HUES48 (cell line): Measurements from ENCODE around the gene NDUFB7.
"Not testable (repeated sequence)": the region's sequence is repeated elsewhere in the genome, so short reads cannot be mapped to it uniquely, and the experiment has no call there.

Source experiments
- H3K27ac ChIP-seq: one replicate; pipeline ENCODE4 v1.7.0; 2013; ENCODE audit warnings: low read depth, low read length, inconsistent platforms
- H3K27me3 ChIP-seq: 2 replicates; pipeline ENCODE4 v1.6.1; 2013; ENCODE audit warnings: mild to moderate bottlenecking, low read length; ENCODE audit not compliant: control insufficient read depth, insufficient read depth
- H3K36me3 ChIP-seq: 2 replicates; pipeline ENCODE4 v1.6.1; 2013; ENCODE audit warnings: low read length; ENCODE audit not compliant: control insufficient read depth, insufficient read depth
- H3K4me1 ChIP-seq: 2 replicates; pipeline ENCODE4 v1.6.1; 2013; ENCODE audit warnings: mild to moderate bottlenecking, low read length; ENCODE audit not compliant: control insufficient read depth, insufficient read depth
- H3K4me3 ChIP-seq: 2 replicates; pipeline ENCODE4 v1.5.1; 2013; ENCODE audit warnings: mild to moderate bottlenecking, low read depth, low read length
- H3K9ac ChIP-seq: 2 replicates; pipeline ENCODE4 v1.6.1; 2013; ENCODE audit warnings: mild to moderate bottlenecking, low read depth, low read length, moderate library complexity
- H3K9me3 ChIP-seq: 2 replicates; pipeline ENCODE4 v1.6.1; 2013; ENCODE audit warnings: low read length; ENCODE audit not compliant: control insufficient read depth, insufficient read depth

NDUFB7 gene

GRCh38 chr19:14571695-14572490 lies at the start of gene NDUFB7:
Gene NDUFB7, minus strand, starts transcription at chr19:14572066. Its CDS starts 66 bp downstream, at chr19:14572000.
- Histone ChIP-seq H3K27ac (peak within 1 kb of the TSS; percentile 87), H3K9ac (peak within 1 kb of the TSS; percentile 84), H3K4me1 (no peaks in the 10 kb centered on the region), H3K27me3 (no peaks in the 10 kb centered on the region), H3K36me3 (peaks cover 16% of the 10 kb centered on the region), H3K9me3 (no peaks in the 10 kb centered on the region), H3K4me3 (peak within 1 kb of the TSS; percentile 98)

- H3K9me3 ChIP-seq: peaks cover 21% of the 10 kb centered on the region
- no peak overlapping the region for H3K9ac ChIP-seq
- H3K27me3 ChIP-seq: no peaks in the 10 kb centered on the region
- H3K36me3 ChIP-seq: no peaks in the 10 kb centered on the region
- no peaks in the 10 kb centered on the region for H3K4me1 ChIP-seq
- H3K4me3 ChIP-seq: no peak overlapping the region
- H3K27ac ChIP-seq: no peak overlapping the region
Measured at GRCh38 chr19:14619404-14619803, 47.5 kb upstream of the NDUFB7 start.

- no peaks in the 10 kb centered on the region for H3K4me1 ChIP-seq
- H3K9ac ChIP-seq: no peak overlapping the region
- H3K9me3 ChIP-seq: peaks cover 24% of the 10 kb centered on the region
- H3K27me3 ChIP-seq: no peaks in the 10 kb centered on the region
- no peaks in the 10 kb centered on the region for H3K36me3 ChIP-seq
- no peak overlapping the region for H3K27ac ChIP-seq
- H3K4me3 ChIP-seq: no peak overlapping the region
Measured at GRCh38 chr19:14616407-14616806, 44.5 kb upstream of the NDUFB7 start.

- no peaks in the 10 kb centered on the region for H3K36me3 ChIP-seq
- H3K27ac ChIP-seq: no peak overlapping the region
- H3K9me3 ChIP-seq: peaks cover 30% of the 10 kb centered on the region
- H3K27me3 ChIP-seq: no peaks in the 10 kb centered on the region
- no peaks in the 10 kb centered on the region for H3K4me1 ChIP-seq
- H3K4me3 ChIP-seq: no peak overlapping the region
- H3K9ac ChIP-seq: no peak overlapping the region
Measured at GRCh38 chr19:14615623-14616022, 43.8 kb upstream of the NDUFB7 start.

- no peak overlapping the region for H3K9ac ChIP-seq
- no peaks in the 10 kb centered on the region for H3K27me3 ChIP-seq
- no peak overlapping the region for H3K27ac ChIP-seq
- H3K9me3 ChIP-seq: peaks cover 31% of the 10 kb centered on the region
- no peak overlapping the region for H3K4me3 ChIP-seq
- H3K36me3 ChIP-seq: no peaks in the 10 kb centered on the region
- no peaks in the 10 kb centered on the region for H3K4me1 ChIP-seq
Measured at GRCh38 chr19:14614099-14614412, 42.2 kb upstream of the NDUFB7 start.

GRCh38 chr19:14613399-14614098 lies 41.7 kb upstream of the NDUFB7 start:
- H3K27me3 ChIP-seq, H3K9ac ChIP-seq, H3K4me1 ChIP-seq, H3K36me3 ChIP-seq, H3K27ac ChIP-seq, H3K4me3 ChIP-seq: not testable (repeated sequence)
- peaks cover 31% of the 10 kb centered on the region for H3K9me3 ChIP-seq

GRCh38 chr19:14612657-14613056 lies 40.8 kb upstream of the NDUFB7 start:
- H3K9me3 ChIP-seq: peaks cover 31% of the 10 kb centered on the region
- H3K4me3 ChIP-seq: no peak overlapping the region
- H3K36me3 ChIP-seq: no peaks in the 10 kb centered on the region
- no peaks in the 10 kb centered on the region for H3K27me3 ChIP-seq
- no peaks in the 10 kb centered on the region for H3K4me1 ChIP-seq
- H3K9ac ChIP-seq: no peak overlapping the region
- no peak overlapping the region for H3K27ac ChIP-seq

GRCh38 chr19:14612242-14612641 lies 40.4 kb upstream of the NDUFB7 start:
- not testable (repeated sequence) for H3K27me3 ChIP-seq, H3K27ac ChIP-seq, H3K4me3 ChIP-seq, H3K36me3 ChIP-seq, H3K9ac ChIP-seq, H3K4me1 ChIP-seq
- peaks cover 31% of the 10 kb centered on the region for H3K9me3 ChIP-seq

- Histone ChIP-seq H3K36me3 (no peaks in the 10 kb centered on the region), H3K27me3 (no peaks in the 10 kb centered on the region), H3K4me3 (no peak overlapping the region), H3K27ac (no peak overlapping the region), H3K9me3 (peaks cover 25% of the 10 kb centered on the region), H3K4me1 (no peaks in the 10 kb centered on the region), H3K9ac (no peak overlapping the region)
Measured at GRCh38 chr19:14611051-14611450, 39.2 kb upstream of the NDUFB7 start.

GRCh38 chr19:14606627-14607026 lies 34.8 kb upstream of the NDUFB7 start:
- Histone ChIP-seq H3K36me3 (no peaks in the 10 kb centered on the region), H3K9ac (no peak overlapping the region), H3K4me1 (no peaks in the 10 kb centered on the region), H3K4me3 (no peak overlapping the region), H3K9me3 (peaks cover 27% of the 10 kb centered on the region; the same call in 1 of the 2 replicates), H3K27ac (no peak overlapping the region), H3K27me3 (no peaks in the 10 kb centered on the region)

GRCh38 chr19:14603990-14604387 lies 32.1 kb upstream of the NDUFB7 start:
- Histone ChIP-seq H3K27ac (no peak overlapping the region), H3K4me1 (no peaks in the 10 kb centered on the region), H3K9me3 (peaks cover 30% of the 10 kb centered on the region), H3K36me3 (no peaks in the 10 kb centered on the region), H3K27me3 (no peaks in the 10 kb centered on the region), H3K9ac (no peak overlapping the region), H3K4me3 (no peak overlapping the region)
